Activated CD4-positive, alpha-beta T cell treated with anti-CD3 and anti-CD28 coated beads for 4 hours (primary cell): ENCODE results near the gene PARL.
A peak's percentile ranks its signal among the peaks of the same experiment; 100 is the strongest.

Experiments used
- DNase-seq, 2 donors: peaks; one replicate each; pipeline ENCODE4 v3.0.0-alpha.2; 2020

Gene PARL, protein sequence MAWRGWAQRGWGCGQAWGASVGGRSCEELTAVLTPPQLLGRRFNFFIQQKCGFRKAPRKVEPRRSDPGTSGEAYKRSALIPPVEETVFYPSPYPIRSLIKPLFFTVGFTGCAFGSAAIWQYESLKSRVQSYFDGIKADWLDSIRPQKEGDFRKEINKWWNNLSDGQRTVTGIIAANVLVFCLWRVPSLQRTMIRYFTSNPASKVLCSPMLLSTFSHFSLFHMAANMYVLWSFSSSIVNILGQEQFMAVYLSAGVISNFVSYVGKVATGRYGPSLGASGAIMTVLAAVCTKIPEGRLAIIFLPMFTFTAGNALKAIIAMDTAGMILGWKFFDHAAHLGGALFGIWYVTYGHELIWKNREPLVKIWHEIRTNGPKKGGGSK

DNA sequence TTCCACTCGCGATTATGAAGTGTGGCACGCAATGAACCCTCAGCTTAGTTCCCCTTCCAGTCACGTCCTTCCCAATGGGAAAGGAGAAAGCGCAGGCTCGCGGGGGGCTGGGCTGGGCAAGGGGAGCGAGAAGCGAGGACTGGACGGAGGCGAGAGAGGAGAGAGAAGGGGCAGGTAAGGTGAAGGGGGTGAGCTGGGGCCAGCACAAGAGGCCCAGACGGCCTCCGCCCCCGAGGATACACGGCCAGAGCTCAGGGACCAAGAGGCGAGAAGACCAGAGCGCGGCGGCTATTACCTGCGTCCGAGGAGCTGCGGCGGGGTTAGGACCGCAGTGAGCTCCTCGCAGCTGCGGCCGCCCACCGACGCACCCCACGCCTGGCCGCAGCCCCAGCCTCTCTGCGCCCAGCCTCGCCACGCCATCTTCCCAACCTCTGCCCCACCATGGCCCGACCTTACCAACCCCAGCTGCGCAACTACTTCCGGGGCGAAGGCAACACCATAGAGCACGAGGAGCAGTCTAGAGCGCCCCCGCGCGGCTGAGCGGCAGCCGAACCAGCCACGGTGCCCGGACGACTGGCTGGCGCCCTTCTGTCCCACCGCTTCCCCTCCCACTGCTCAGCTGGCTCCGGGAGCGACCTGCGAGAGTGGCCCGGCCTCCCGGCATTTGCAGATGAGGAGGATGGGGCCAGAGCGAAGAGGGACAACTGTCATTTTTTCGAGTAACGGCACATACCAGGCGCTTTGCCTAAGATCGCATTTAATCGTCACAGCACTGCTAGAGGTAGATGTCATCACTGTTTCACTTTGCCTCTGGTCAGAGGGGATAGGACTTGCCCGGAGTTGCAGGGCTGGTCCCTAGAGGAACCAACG is at the start of gene PARL:
PARL (minus strand) TSS at position 454 of the 870 bp plus-strand sequence; CDS start at position 420, 34 bp downstream.
- DNase-seq = peak; percentile 95 to 97

DNA sequence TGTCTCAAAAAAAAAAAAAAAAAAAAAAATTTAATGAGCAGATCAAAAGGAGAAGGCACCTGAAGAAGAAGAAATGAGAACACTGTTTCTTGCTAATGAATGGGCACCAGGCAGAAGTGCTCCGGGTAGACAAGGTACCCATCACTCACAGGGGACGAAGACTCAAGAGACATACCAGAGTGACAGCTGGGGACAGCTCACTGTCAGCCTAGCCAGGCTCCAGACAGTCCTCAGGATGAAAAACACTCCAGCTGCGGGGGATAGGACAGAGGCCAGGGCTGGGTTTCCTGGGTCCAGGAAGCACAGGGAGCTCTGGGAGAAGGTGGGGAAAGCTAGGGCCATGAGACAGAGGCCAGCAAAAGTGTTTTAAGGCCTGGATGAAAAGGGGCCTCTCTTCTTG is 48.5 kb upstream of the PARL start:
- no peak for DNase-seq

GRCh38 chr3:183931881-183932280 is 47.2 kb upstream of the PARL start:
- DNase-seq = no peak

- DNase-seq = no peak
Measured at GRCh38 chr3:183930086-183930485, 45.4 kb upstream of the PARL start.

DNA sequence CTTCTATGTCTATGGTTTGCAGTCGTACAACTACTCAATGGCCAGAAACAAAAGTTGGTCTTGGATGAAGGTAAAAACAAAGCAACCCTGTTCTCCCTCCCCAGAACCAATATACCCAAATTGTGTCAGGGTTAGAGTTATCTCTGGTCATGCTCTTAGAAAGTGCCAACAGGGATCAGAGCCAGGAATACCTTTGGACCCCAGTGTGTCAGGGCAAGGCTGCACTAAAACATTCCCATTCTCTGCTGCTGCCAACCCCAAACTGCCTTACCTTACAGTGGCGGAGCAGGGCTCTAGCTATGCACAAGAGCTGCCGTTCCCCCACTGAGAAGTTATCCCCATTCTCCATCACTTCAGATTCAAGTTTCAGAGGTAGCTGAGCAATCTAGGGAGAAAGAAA is 42.4 kb upstream of the PARL start:
- no peak for DNase-seq

DNA sequence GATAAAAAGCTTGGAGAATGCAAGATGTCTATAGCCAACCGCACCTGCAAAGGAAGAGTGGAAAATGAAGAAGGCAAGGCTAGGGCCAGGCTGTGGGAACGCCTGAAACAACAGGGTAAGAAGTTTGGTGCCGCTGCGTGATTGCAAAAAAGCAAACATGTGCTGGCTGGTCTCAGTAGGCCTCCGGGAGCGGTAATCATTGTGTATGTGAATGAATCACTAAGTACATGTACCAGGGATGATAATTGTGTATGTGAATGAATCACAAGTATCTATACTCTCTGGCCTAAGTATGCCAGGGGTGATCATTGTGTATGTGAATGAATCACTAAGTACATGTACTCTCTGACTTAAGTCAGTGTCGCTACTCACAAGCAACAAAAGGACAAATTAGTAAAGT is 40.3 kb upstream of the PARL start:
- no peak for DNase-seq

GRCh38 chr3:183924543-183924942 is 39.9 kb upstream of the PARL start:
- no peak for DNase-seq

DNA sequence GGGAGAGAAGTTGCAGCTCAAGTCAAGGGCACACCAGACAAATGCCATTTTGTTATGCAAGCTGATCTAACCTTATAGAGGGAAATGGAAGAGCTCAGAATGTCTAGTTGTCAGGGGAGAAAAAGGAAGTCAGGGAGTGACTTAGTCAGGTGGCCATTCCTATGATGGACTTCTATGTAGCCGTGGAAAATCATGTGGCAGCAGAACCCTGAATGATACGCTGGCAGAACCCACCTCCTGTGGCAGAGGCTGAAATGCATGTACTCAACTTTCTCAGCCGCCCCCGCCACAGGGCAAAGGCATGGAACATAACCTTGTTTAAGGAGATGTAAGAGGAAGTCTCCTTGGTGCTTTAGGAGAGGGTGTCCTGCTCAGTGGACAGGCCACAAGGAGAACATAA is 37.7 kb upstream of the PARL start:
- DNase-seq = no peak

- DNase-seq = no peak
Measured at GRCh38 chr3:183921096-183921495, 36.4 kb upstream of the PARL start.

GRCh38 chr3:183920416-183920815 is 35.7 kb upstream of the PARL start:
- no peak for DNase-seq

DNA sequence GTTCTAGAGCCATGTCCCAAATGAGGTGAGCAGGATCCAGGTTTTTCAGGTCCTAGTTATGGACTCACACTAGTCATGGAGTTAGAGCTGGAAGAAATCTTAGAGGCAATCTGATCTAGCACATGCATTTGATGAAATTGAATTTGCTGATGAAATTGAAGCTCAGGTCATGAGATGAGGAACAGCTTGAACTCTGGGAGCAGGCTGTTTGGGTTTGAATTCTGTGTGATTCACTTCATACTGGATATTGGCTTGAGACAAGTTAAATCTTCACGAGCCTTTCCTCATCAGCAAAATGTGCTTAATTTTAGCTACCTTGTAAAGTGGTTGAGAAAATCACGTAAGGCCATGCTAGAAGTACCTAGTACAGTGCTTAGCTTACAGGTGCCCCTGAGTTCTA is 33.5 kb upstream of the PARL start:
- DNase-seq = no peak

- DNase-seq = no peak
Measured at GRCh38 chr3:183917776-183918175, 33.1 kb upstream of the PARL start.

DNA sequence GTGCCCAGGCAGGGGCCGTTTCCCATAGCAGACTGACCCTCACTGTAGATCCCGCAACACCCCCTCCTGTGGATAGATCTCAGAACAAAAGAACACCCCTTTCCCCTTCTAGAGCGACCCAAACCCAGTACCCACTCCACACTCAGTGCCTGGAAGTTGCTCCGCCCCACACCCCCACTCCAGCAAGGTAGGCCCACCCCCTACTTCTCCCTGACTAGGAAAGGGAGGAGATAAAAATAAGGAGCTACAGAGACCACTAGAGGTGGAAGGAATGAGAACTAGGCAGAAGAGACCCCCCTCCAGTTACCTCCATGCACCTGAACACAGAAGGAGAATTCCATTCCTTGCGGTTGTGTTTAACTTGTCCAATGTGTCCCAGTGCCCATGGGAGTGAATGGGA is 30.2 kb upstream of the PARL start:
- DNase-seq = no peak

DNA sequence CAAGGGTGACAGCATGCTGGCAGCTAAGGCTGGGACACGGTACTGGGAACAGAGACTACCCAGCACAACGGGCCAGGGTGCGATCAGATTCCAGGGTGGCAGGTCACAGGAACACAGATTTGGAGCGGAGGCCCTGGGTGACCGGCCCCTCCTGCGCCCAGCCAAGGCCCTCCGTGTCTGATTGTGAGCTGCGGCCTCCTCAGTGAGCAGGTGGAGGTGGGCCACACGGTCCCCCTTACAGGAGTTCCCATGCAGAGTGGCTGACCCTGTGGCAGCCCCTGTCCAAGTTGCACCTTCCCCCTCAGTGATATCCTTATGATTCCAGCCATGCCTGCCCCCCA is 28.9 kb upstream of the PARL start:
- DNase-seq = no peak

GRCh38 chr3:183912895-183913579 is 28.4 kb upstream of the PARL start:
- DNase-seq = no peak

GRCh38 chr3:183911763-183912506 is 27.3 kb upstream of the PARL start:
- DNase-seq = no peak

- DNase-seq = no peak
Measured at GRCh38 chr3:183911087-183911486, 26.4 kb upstream of the PARL start.

DNA sequence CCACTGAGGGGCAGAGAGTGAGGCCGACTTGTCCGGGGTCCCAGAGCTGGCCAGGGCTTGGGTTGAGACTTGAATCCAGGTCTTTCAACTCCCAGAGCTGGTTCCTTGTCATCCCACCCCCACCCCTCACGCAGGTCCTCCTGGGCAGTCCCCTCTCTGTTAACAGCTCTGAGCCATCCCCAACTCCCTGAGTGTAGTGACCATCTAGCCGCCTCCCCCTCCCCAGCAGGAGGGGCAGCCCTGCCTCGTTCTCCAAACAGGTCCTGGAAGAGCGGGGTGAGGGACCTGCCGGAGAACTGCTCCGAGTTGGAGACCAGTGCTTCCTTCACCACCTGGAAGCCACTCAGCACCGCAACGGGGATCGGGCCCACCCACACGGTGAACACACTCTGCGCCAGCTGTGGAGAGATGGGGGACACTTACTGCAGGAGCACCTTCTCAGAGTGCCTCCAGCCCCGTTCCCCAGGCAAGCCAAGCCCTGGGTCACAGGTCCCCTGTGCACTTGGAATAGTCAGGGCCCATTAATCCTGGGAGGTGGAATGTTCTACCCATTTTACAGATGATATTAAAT is 24.4 kb upstream of the PARL start:
- DNase-seq = no peak

DNA sequence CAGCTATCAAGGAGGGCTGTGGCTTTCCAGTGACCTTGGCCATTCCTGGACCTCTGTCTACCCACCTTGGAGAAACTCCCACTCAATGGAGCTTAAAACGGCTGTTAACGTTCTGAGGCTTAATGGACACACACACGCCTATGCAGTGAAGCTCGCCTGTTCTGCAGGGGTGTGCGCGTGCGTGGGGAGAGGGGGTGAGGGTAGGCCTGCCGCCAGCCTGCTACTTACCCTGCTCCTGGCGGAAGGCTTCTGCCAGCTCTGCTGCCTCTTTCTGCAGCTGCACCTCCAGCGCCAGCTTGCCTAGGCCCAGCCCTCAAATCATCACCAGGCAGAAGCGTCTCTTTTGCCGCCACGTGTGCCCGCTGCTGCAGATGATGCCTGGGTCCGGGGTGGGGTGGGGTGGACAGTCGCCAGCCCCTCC is 23.2 kb upstream of the PARL start:
- DNase-seq = no peak

DNA sequence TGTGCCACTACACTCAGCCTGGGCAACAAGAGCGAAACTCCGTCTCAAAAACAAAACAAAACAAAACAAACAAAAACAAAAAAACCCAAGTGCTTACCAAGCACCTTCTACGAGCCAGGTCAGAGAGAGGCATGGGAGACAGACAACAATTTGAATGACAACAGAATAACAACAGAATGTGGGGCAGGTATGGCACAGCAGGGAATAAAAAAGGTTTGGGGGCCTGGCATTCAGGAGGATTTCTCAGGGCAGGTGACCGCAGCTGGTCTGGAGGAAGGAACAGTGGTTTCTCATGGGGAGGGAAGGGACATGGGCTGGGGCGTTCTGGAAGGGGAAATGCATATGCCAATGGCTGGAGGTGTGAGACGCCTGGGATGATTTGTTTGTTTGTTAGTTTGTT is 22.5 kb upstream of the PARL start:
- no peak for DNase-seq

DNA sequence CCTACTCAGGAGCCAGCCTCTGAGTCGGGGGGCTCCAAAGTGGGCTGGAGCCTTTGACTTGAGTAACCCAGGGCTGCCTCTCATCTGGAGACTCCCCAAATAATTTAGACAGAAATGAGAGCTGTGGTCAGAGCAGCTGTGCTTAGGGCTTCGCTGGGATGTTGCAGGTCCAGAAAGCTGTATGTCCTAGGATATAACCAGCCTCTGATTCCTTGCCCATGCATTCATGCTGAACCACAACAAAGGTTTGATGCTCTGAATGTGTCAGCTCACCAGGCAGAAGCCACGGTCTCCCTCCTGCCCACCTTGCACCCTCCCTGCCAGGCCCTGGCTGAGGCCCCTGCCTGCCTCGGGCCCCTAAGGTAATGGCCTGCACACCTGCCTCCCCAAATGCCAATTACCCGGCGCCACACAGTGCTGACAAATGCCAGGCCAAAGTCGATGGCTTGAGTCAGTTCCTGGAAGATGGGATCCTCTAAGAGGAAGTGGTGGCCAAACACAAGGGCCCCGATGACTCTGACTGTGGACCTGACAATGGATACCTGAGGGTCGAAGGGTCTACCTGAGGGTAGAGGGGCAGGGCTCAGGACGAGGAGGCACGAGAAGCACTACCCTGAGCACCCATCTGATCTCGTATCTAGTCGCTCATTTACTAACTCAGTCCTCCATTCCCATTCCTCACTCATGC is 21.7 kb upstream of the PARL start:
- no peak for DNase-seq
